CMK (cell line): ENCODE data around the gene EPB41L4A.
"Not testable (repeated sequence)": the region's sequence is repeated elsewhere in the genome, so short reads cannot be mapped to it uniquely, and the experiment has no call there.

Experiments used
- DNase-seq: peaks from one replicate; pipeline ENCODE4 v3.0.0-alpha.2; 2010; ENCODE audit warnings: low read depth

EPB41L4A gene, protein sequence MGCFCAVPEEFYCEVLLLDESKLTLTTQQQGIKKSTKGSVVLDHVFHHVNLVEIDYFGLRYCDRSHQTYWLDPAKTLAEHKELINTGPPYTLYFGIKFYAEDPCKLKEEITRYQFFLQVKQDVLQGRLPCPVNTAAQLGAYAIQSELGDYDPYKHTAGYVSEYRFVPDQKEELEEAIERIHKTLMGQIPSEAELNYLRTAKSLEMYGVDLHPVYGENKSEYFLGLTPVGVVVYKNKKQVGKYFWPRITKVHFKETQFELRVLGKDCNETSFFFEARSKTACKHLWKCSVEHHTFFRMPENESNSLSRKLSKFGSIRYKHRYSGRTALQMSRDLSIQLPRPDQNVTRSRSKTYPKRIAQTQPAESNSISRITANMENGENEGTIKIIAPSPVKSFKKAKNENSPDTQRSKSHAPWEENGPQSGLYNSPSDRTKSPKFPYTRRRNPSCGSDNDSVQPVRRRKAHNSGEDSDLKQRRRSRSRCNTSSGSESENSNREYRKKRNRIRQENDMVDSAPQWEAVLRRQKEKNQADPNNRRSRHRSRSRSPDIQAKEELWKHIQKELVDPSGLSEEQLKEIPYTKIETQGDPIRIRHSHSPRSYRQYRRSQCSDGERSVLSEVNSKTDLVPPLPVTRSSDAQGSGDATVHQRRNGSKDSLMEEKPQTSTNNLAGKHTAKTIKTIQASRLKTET

DNA sequence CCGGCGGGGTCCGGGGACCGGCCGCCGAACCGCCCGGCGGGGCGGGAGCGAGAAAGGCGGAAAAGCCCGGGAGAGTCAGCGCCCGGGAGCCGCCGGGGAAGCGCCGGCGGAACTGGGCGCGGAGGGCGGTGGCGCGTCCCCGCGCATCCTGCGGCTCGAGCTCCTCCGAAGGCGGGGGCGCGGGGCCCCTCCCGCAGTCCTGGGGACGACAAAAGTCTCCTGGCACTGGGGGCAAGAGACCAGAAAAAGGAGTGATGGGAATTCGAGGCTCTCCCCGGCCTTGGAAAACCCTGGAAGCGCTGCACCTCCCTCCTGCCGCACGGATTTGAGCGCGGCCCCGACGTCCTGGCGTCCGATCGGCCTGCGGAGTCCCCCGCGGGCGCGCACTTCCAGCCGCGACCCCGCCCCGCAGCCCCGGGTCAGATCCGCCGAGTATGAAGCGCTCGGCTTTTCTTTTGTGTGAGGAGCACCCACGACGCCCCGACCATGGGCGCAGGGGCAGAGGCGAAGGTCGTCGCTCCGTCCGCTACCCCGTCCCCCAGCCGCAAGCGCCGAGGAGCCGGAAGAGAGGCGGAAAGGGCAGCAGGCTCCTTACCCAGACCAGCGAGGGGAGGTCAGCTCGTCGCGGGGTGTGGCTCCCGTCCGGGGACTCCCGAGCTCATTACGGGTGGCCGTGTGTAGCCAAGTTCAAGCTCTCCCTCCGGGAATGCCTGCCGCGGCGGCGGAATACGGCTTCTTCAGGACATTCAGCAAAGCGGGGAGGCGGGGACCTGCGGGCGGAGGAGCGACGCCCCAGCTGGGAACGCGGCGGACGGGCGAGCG, at the start of gene EPB41L4A:
EPB41L4A (minus strand) TSS at position 114 of the 822 bp plus-strand sequence. CDS start 238 bp downstream, outside the sequence.
- DNase-seq: no peak

DNA sequence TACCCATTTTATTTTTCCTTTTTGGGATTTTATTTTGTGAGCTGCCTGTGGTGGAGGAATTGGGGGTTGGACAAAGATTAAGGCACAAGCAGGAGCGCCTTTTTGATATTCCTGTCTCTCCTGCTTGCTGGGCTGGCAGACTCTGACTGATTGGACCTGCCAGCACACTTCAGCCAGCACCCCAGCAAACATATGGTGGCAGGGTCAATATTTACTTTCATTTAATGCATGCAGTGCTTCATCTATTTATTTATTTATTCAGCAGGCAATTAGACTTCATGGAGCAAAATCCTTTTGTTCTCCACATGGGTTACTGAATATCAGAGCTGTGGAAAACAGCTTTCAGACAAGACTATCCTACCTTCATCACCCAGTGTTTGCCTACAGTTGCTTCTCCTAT, 48.4 kb upstream of the EPB41L4A start:
- no peak for DNase-seq

DNA sequence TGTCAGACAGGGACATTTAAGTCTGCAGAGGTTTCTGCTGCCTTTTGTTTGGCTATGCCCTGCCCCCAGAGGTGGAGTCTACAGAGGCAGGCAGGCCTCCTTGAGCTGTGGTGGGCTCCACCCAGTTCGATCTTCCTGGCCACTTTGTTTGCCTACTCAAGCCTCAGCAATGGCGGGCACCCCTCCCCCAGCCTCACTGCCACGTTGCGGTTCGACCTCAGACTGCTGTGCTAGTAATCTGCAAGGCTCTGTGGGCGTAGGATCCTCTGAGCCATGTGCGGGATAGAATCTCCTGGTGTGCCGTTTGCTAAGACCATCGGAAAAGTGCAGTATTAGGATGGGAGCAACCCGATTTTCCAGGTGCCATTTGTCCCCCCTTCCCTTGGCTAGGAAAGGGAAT, 47.2 kb upstream of the EPB41L4A start:
- not testable (repeated sequence) for DNase-seq

DNA sequence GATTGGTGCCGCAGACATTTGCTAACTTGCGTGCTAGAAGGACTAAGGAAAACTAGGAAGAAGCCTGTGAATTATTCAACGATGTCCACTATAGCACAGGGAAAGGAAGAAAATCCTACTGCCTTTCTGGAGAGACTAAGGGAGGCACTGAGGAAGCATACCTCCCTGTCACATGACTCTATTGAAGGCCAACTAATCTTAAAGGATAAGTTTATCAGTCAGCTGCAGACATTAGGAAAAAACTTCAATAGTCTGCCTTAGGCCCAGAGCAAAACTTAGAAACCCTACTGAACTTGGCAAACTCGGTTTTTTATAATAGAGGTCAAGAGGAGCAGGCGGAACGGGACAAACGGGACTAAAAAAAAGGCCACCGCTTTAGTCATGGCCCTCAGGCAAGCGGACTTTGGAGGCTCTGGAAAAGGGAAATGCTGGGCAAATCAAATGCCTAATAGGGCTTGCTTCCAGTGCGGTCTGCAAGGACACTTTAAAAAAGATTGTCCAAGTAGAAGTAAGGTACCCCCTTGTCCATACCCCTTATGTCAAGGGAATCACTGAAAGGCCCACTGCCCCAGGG, 28.2 kb upstream of the EPB41L4A start:
- DNase-seq: not testable (repeated sequence)

DNA sequence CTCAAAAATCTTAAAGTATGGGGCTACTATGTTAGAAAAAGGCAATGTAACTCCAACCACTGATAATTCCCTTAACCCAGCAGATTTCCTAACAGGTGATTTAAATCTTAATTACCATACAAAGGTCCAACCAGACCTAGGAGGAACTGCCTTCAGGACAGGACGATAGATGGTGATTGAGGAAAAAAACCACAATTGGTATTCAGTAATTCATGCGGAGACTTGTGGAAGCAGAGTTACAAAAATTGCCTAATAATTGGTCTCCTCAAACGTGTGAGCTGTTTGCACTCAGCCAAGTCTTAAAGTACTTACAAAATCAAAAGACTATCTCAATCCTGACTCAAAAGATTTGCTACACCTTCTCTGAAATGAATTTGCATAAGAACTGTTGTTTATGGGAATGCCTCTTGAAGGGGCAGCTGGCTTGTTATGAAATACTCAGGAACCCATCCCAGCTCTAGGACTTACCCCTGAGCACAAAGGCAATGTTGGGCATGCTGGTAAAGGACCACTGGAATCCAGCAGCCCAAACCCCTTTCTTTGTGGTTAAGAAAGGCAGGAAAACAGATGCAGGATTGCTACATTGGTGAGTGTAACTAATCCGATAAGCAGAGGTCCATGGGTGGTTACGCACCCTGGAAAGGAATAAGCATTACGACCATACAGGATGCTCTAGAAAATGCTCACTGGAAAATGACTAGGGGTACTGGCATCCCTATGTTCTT, 26.7 kb upstream of the EPB41L4A start:
- no peak for DNase-seq

DNA sequence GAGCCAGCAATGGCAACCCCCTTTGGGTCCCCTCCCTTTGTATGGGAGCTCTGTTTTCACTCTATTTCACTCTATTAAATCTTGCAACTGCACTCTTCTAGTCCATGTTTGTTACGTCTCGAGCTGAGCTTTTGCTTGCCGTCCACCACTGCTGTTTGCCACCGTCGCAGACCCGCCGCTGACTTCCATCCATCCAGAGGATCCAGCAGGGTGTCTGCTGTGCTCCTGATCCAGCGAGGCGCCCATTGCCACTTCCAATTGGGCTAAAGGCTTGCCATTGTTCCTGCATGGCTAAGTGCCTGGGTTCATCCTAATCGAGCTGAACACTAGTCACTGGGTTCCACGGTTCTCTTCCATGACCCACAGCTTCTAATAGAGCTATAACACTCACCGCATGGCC, 24.9 kb upstream of the EPB41L4A start:
- not testable (repeated sequence) for DNase-seq

DNA sequence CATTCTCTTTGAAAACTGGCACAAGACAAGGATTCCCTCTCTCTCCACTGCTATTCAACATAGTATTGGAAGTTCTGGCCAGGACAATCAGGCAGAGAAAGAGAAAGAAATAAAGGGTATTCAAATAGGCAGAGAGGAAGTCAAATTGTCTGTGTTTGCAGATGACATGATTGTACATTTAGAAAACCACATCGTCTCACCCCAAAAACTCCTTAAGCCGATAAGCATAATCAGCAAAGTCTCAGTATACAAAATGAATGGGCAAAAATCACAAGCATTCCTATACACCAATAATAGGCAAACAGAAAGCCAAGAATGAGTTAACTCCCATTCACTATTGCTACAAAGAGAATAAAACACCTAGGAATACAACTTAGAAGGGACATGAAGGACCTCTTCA, 21.0 kb upstream of the EPB41L4A start:
- no peak for DNase-seq

DNA sequence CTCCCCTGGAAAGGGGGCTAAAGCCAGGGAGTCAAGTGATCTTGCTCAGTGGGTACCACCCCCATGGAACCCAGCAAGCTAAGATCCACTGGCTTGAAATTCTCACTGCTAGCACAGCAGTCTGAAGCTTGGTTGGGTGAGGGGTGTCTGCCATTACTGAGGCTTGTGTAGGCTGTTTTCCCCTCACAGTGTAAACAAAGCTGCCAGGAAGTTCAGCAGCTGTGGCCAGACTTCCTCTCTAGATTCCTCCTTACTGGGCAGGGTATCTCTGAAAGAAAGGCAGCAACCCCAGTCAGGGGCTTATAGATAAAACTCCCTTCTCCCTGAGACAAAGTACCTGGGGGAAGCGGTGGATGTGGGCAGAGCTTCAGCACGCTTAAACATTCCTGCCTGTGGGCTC, 17.1 kb upstream of the EPB41L4A start:
- DNase-seq: no peak

DNA sequence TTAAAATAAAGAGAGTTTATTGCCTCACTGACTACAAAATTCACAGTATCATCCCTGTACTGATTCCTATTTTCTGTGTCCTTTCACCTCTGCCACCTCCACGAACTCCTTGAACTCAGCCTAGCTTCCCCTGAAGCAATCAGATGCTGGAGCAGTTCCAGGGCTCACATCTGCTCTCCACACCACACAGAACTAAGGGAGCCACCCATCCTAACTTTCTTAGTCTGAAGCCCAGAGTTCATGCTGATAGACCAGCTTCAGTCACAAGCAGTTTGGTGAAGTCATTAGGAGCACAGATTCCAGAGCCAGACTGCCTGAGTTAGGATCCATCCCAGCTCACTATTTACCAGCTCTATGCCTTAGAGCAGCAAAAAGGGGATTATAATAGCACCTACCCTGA, 15.6 kb upstream of the EPB41L4A start:
- DNase-seq: no peak

DNA sequence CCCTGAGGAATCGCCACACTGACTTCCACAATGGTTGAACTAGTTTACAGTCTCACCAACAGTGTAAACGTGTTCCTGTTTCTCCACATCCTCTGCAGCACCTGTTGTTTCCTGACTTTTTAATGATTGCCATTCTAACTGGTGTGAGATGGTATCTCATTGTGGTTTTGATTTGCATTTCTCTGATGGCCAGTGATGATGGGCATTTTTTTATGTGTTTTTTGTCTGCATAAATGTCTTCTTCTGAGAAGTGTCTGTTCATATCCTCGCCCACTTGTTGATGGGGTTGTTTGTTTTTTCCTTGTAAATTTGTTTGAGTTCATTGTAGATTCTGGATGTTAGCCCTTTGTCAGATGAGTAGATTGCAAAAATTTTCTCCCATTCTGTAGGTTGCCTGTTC, 7.1 kb upstream of the EPB41L4A start:
- DNase-seq: not testable (repeated sequence)

DNA sequence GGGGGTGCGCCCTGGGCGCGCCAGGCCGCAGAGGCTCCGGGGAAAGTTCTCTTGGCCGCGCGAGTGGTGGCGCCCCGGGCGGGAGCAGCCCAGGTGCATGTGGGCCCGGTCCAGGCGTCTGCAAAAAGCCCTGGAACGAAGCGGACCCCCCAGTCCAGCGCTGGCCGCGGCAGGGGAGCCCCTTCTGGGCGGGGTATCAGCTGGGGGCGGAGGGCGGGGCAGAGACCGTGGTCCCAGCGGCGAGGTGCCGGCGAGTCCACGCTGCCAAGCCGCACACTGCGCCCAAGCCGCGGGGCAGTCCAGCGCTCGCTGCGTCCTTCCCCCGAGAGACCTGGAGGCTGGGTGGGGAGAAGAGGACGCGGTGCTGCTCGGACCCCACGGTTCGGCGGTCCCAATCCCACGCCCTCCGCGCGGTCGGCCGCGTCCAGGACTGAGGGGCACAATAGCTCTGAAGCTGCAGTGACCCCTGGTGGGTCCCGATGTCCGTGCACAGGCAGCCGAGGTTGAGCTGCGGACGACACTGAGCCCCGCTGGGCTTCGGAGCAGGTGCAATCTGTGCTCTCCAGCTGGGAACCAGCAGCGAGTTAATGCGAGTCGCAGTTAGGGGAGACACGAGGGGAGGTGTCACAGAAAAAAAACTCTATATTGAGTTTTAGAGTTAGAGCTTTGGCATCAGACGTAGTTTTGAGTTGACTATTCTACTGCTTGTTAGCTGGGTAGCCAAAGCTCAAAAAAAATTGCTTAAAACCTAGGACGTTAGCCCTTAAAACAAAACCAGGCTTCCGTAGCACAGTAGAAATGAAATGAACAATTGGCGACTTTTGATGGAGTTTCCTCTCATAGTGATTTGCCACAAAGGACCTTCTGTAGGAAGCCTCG, 1.1 kb upstream of the EPB41L4A start:
- no peak for DNase-seq

DNA sequence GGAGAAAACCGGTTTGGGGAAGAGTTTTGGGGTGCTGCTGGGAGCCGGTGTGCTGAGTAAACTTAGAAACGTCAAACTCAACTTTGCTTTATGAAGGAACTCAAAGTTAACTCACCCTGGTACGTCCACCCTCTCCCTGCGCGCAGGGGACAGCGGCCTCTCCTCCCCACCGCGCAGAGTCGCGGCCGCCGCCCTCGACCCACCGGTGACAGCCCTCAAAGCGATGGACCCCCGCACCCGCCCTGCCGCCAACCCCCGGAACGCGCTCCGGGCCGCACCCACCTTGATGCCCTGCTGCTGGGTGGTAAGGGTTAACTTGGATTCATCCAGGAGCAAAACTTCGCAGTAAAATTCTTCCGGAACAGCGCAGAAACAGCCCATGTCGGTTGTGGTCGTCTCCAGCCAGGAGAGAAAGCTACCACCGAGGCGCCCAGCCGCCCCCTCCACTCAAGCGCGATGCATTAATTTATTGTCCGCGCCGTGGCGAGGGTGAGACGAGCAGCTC, 366 bp downstream of the EPB41L4A start:
- no peak for DNase-seq

DNA sequence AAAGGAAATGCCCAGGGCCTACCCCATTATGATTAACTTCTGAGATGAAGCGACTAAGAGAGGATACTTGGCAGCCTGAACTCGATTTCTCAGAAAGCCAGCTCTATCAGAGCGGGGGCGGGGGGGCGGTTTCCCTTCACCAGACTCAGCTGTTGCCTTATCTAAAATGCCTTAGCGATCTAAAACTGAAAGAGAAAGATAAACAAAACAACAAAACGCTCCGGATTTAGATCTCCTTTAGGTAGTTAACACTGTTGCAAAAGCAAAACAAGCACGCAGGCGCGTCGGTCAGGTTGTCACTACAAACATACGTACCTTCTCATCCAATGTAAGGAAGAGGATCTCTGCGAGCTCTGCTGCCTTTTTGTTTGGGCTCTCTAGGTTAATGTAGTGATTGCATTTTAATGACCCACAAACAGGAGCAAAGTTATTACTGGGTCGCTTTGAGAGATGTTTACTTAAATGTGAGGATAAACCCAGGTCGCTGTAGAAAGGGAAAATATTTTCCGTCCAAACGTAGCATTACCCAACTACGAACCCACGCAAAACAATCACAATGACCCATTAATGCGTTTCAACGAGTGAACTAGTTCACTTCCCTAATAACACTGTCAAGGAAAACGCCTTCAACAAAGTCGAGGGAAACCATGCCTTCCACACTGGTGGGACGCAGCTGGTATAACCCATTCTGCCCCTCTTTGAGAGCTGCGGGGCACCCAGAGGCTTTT, 982 bp downstream of the EPB41L4A start:
- DNase-seq: no peak

DNA sequence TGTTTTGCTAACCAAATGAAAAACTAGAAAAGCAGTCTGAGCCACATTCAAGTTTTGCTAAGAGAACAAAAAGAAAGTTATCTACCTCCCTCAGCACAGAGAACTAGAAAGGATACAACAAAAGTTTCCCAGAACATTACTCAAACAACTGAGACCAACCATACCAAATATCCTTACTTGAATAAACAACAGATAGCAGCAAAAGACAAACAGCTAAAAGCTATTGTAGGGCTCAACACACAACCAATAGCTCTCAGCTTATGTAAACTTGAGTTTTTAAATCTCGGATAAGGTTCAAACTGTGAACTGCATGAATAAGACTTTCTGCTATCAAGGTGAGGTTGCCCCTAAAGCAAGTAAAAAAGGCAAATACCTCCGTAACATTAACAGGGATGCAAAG, 3.5 kb downstream of the EPB41L4A start:
- DNase-seq: no peak

DNA sequence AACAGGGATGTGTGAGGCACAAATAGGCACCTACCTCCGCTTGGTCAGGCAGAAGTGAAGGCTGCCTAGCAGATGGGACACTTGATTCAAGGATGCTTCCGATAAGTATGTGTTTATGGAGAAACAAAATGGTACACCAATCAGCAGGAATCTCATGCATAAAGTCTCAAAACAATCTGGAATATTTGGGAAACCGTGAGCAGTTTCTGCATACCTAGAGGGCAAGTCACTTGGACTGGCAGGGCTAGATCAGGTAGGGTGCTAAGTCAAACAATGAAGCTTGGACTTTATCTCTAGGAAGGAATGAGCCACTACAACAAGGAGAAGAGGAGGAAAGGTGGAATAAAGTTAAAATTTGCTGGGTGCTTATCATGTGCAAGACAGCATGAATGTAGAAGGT, 5.5 kb downstream of the EPB41L4A start:
- DNase-seq: no peak

DNA sequence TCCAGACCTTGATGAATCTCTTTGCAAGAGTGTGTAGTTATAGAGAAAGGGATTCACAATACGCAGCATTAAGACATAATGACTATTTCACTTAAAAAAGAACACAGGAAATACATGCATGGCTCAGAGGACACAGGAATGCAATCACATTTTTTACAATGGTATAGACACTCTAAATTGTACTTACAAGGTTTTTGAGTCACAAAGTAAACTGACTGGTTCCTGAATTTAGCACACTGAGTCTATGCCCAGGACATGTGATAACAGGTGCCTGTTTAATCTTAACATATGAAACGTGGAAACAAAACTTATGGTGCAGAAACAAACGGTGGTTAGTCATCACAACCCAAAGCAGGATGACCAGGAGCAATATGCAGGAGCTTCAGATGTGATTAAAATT, 6.7 kb downstream of the EPB41L4A start:
- DNase-seq: no peak

DNA sequence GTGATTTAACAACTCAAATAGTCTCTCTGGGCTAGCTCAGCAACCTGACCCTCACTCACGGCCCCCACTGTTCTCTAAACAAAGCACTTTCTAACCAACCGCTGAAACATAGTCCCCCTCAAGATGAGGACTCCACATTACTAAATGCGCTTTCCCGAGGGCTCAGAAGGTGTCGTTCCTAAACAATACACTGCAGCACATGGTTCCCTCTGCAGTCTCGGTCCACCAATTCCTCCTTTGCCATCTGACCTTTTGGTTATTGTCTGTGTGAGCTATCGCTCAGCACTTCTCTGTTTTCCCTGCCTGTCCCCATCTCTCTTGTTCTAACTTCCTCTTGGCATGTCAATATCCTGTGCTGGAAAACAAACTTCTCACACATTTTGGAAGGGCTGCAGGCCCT, 7.2 kb downstream of the EPB41L4A start:
- no peak for DNase-seq

DNA sequence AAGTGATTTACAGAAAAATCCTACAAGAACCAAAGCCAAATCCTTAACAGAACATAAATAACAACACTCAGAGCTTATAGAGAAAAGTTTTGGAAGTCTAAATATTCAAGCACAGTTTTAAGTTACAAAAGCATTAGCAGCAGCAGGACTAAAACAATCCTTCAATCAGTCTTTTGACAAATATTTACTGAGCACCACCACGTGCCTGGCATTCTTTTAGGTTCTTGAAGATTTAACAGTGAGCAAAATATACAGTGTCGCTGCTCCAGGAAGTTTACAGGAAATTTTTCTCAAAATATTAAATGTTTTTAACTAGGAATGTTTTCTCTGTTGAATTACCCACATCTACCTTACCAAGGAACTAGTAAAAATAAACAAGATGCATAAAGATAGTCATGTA, 11.4 kb downstream of the EPB41L4A start:
- DNase-seq: no peak

DNA sequence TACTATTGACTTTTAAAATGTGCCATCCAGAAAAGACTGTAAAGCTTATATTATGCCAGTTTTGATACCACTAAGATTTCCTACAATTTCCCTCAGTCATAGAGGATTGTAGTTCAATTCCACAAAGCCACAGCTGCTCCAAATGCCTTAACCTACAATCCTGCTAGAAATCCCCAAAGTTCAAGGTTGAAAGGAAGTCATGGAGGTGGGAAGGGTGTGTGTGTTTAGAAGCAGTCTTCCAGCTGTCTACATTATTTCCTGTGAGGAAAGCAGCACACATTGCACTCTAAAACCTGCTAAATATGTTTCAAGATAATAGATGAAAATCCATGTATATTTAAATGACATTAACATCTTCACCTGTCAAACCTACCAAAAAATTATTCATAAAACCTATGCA, 11.8 kb downstream of the EPB41L4A start:
- no peak for DNase-seq

DNA sequence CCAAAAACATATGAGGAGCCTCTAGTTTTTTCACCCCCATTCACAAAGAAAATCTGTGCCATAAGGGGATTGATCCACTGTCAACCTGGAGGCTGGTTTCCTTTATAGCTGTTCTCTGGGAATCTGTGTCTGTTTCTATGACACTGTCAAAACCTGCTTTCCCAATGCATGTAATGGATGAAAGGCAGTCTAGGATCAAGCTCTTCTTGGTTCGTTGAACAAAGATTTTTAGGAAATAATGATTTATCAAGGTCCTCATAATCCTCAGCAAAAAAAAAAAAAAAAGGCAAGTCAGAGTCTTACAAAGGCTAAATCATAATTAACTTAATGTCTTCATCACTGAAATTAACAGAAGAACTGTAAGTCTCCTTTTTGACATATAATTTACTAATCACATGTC, 16.0 kb downstream of the EPB41L4A start:
- no peak for DNase-seq
